Keratinocyte (primary cell): Measurements from ENCODE around the gene PCDH9.

Experiments
- EZH2 ChIP-seq: IDR thresholded peaks from one replicate; pipeline ENCODE4 v1.6.1; 2012; ENCODE audit warnings: inconsistent platforms, mild to moderate bottlenecking, low read length, moderate library complexity
- TF ChIP-seq, protein P1 (sequence below), 3 experiments: IDR thresholded peaks in 1 of 3; conservative IDR thresholded peaks in 1 of 3; optimal IDR thresholded peaks in 1 of 3; 2 replicates in 2 of 3; 3 replicates in 1 of 3; pipeline versions ENCODE3 to v1.5.1; 2011; ENCODE audit warnings: low read length in 3 of 3, mild to moderate bottlenecking in 3 of 3, moderate library complexity in 2 of 3, control low read depth in 1 of 3, inconsistent platforms in 1 of 3; ENCODE audit not compliant: insufficient read depth in 2 of 3; ENCODE audit errors: extremely low read depth in 1 of 3

DNA sequence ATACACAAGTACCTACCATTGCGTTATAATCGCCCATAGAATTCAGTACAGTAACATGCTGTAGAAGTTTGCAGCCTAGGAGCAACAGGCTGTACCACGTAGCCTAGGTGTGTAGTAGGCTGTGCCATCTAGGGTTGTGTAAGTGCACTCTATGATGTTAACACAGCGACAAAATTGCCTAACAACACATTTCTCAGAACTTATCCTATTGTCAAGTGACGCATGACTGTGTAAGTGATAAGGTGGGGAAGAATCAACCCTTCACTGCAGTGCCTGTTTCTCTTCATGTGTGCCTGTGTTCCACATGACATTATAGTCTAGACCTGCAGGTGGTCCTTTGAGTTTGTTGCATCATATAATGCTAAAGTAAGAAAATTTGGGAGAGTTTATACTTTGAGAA, 94.0 kb downstream of the PCDH9 start:
- TF ChIP-seq, protein P1, sequence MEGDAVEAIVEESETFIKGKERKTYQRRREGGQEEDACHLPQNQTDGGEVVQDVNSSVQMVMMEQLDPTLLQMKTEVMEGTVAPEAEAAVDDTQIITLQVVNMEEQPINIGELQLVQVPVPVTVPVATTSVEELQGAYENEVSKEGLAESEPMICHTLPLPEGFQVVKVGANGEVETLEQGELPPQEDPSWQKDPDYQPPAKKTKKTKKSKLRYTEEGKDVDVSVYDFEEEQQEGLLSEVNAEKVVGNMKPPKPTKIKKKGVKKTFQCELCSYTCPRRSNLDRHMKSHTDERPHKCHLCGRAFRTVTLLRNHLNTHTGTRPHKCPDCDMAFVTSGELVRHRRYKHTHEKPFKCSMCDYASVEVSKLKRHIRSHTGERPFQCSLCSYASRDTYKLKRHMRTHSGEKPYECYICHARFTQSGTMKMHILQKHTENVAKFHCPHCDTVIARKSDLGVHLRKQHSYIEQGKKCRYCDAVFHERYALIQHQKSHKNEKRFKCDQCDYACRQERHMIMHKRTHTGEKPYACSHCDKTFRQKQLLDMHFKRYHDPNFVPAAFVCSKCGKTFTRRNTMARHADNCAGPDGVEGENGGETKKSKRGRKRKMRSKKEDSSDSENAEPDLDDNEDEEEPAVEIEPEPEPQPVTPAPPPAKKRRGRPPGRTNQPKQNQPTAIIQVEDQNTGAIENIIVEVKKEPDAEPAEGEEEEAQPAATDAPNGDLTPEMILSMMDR (optimal IDR thresholded peaks at IDR 0.05 in 1 of 3, IDR thresholded peaks at IDR 0.05 in 1 of 3, conservative IDR thresholded peaks at IDR 0.05 in 1 of 3; ENCODE audit: extremely low read depth in 1 of 3, insufficient read depth in 2 of 3, low read length in 3 of 3): no peak
- no peak for TF ChIP-seq EZH2
